CD8-positive, alpha-beta memory T cell (primary cell): Measurements from ENCODE around the gene CYTH2. TPM values are rescaled to one million over a fixed set of nuclear protein-coding genes. Genes with fewer than 3 reads are reported as not detected.

ENCODE experiments used
- CTCF ChIA-PET: fragments of 350-600 bp; sonication (Branson Sonifier 250); formaldehyde crosslinking; loops from one replicate; lab custom pipeline; 2021; ENCODE audit warnings: antibody characterized with exemption; lab: Charles Lee
- POLR2A ChIA-PET: fragments of 350-600 bp; sonication (Branson Sonifier 250); formaldehyde crosslinking; loops from one replicate; lab custom pipeline; 2021; ENCODE audit warnings: antibody characterized with exemption; lab: Charles Lee
- DNase-seq, 5 donors: peaks; one replicate each; pipeline versions ENCODE4 v3.0.0 to v3.0.0-alpha.2; 2020 to 2022; ENCODE audit warnings: mixed read lengths in 1 of 5
- H3K27ac ChIP-seq: one replicate; pipeline ENCODE4 v1.7.0; 2013; ENCODE audit warnings: low read depth, mild to moderate bottlenecking, low read length, moderate library complexity
- H3K27me3 ChIP-seq: 2 replicates; pipeline ENCODE4 v1.7.0; 2013; ENCODE audit warnings: low read length, mild to moderate bottlenecking; ENCODE audit not compliant: insufficient read depth, poor library complexity, severe bottlenecking
- H3K36me3 ChIP-seq: 2 replicates; pipeline ENCODE4 v1.7.0; 2013; ENCODE audit warnings: mild to moderate bottlenecking, low read length, moderate library complexity; ENCODE audit not compliant: insufficient read depth
- H3K4me1 ChIP-seq: 2 replicates; pipeline ENCODE4 v1.7.0; 2013; ENCODE audit warnings: mild to moderate bottlenecking, low read length, moderate library complexity; ENCODE audit not compliant: insufficient read depth
- H3K4me3 ChIP-seq: 2 replicates; pipeline ENCODE4 v1.7.0; 2013; ENCODE audit warnings: mild to moderate bottlenecking, low read length
- H3K9me3 ChIP-seq: 2 replicates; pipeline ENCODE4 v1.7.0; 2013; ENCODE audit warnings: mild to moderate bottlenecking, low read length
- H3K27ac Mint-ChIP-seq, 8 donors: one replicate each; pipeline ENCODE4 v1.8.0; 2020 to 2021; ENCODE audit warnings: mixed read lengths in 8 of 8, mild to moderate bottlenecking in 6 of 8, inconsistent platforms in 3 of 8, moderate library complexity in 3 of 8
- H3K27me3 Mint-ChIP-seq, 2 donors: one replicate each; pipeline ENCODE4 v1.8.0; 2020 to 2021; ENCODE audit warnings: mixed read lengths in 2 of 2, mild to moderate bottlenecking in 1 of 2, moderate library complexity in 1 of 2
- H3K36me3 Mint-ChIP-seq, 3 donors: one replicate each; pipeline ENCODE4 v1.8.0; 2020 to 2021; ENCODE audit warnings: mixed read lengths in 3 of 3, inconsistent platforms in 1 of 3, mild to moderate bottlenecking in 1 of 3
- H3K4me1 Mint-ChIP-seq, 3 donors: one replicate each; pipeline ENCODE4 v1.8.0; 2020 to 2021; ENCODE audit warnings: mixed read lengths in 3 of 3, inconsistent platforms in 1 of 3, mild to moderate bottlenecking in 1 of 3
- H3K4me3 Mint-ChIP-seq, 7 donors: one replicate each; pipeline ENCODE4 v1.8.0; 2020 to 2021; ENCODE audit warnings: mixed read lengths in 7 of 7, mild to moderate bottlenecking in 6 of 7, moderate library complexity in 4 of 7, inconsistent platforms in 2 of 7
- H3K9me3 Mint-ChIP-seq, 5 donors: one replicate each; pipeline ENCODE4 v1.8.0; 2020 to 2022; ENCODE audit warnings: mixed read lengths in 5 of 5, mild to moderate bottlenecking in 3 of 5, moderate library complexity in 2 of 5, inconsistent platforms in 1 of 5
- polyA plus RNA-seq: library from polyadenylated mRNA; unstranded; fragments of 300-500 nt; fragmentation: Illumina TruSeq; gene quantifications from one replicate; pipeline ENCODE4 v1.2.3, GENCODE V29; 2021
- total RNA-seq, 2 experiments: library from RNA; stranded (reverse); gene quantifications; one replicate each; pipeline ENCODE4 v1.2.3, GENCODE V29; 2021

CYTH2 gene
- total and polyA plus RNA-seq, 3 experiments from 2014 or later = 30.7 to 34.8 (median 33.3) TPM

GRCh38 chr19:48509467-48510194, 40.5 kb downstream of the CYTH2 start:
- H3K9me3 Mint-ChIP-seq = no peaks in the 10 kb centered on the region
- H3K27me3 Mint-ChIP-seq = no peaks in the 10 kb centered on the region
- peaks cover 0 to 25% (median 3%) of the 10 kb centered on the region in 3 donors for H3K36me3 Mint-ChIP-seq
- no peaks in the 10 kb centered on the region for H3K9me3 ChIP-seq
- H3K27ac Mint-ChIP-seq = peak overlapping the region in 3 of 8 donors; percentile 12 to 71 (median 54)
- H3K4me3 ChIP-seq = no peak overlapping the region
- H3K4me3 Mint-ChIP-seq = peak overlapping the region in 4 of 7 donors; percentile 15 to 50 (median 23)
- peaks cover 28% of the 10 kb centered on the region for H3K4me1 ChIP-seq
- CTCF ChIA-PET = interaction anchor here (1.0 to 7.2 kb wide), 5 partner anchors 16 to 484 kb away, joined by 3 to 152 read pairs (median 6); partner anchors contain the start of gene RUVBL2
- DNase-seq = no peak
- POLR2A ChIA-PET = no interaction called here
- no peaks in the 10 kb centered on the region for H3K27me3 ChIP-seq
- H3K36me3 ChIP-seq = no peaks in the 10 kb centered on the region
- no peak overlapping the region for H3K27ac ChIP-seq
- H3K4me1 Mint-ChIP-seq = peaks cover 13 to 16% (median 15%) of the 10 kb centered on the region in 3 donors

GRCh38 chr19:48510421-48511268, 41.5 kb downstream of the CYTH2 start:
- H3K4me3 ChIP-seq = peak overlapping the region; percentile 76

GRCh38 chr19:48511321-48511731, 42.2 kb downstream of the CYTH2 start:
- H3K9me3 ChIP-seq = no peaks in the 10 kb centered on the region
- ChIA-PET CTCF (interaction anchor here (1.0 kb wide), 1 partner anchor 22 kb away, joined by 4 read pairs; no protein-coding TSS in a partner anchor), POLR2A (interaction anchor here (0.6 to 0.9 kb wide), 2 partner anchors 96 to 126 kb away, joined by 3 read pairs; partner anchors contain the start of gene DBP)
- peaks cover 28% of the 10 kb centered on the region for H3K4me1 ChIP-seq
- Mint-ChIP-seq H3K27ac (peak overlapping the region in 2 of 8 donors; percentile 14 to 76), H3K36me3 (peaks cover 0 to 22% (median 3%) of the 10 kb centered on the region in 3 donors), H3K9me3 (no peaks in the 10 kb centered on the region), H3K4me1 (peaks cover 13 to 16% (median 15%) of the 10 kb centered on the region in 3 donors), H3K27me3 (no peaks in the 10 kb centered on the region), H3K4me3 (peak overlapping the region in 6 of 7 donors; percentile 54 to 90 (median 86))
- no peaks in the 10 kb centered on the region for H3K27me3 ChIP-seq
- DNase-seq = peak in 1 of 5 donors; percentile 63
- H3K36me3 ChIP-seq = no peaks in the 10 kb centered on the region
- no peak overlapping the region for H3K4me3 ChIP-seq
- no peak overlapping the region for H3K27ac ChIP-seq

More at GRCh38 chr19:48510421-48511268, 41.5 kb downstream of the CYTH2 start:
- Histone ChIP-seq H3K4me1 (peaks cover 28% of the 10 kb centered on the region), H3K27ac (no peak overlapping the region), H3K36me3 (no peaks in the 10 kb centered on the region), H3K27me3 (no peaks in the 10 kb centered on the region), H3K9me3 (no peaks in the 10 kb centered on the region)
- peaks cover 0 to 25% (median 3%) of the 10 kb centered on the region in 3 donors for H3K36me3 Mint-ChIP-seq
- peak overlapping the region in 6 of 7 donors; percentile 82 to 92 (median 88) for H3K4me3 Mint-ChIP-seq
- no peaks in the 10 kb centered on the region for H3K27me3 Mint-ChIP-seq
- ChIA-PET POLR2A (interaction anchor here (0.6 to 0.9 kb wide), 2 partner anchors 96 to 127 kb away, joined by 3 read pairs; partner anchors contain the start of gene DBP), CTCF (interaction anchor here (1.0 kb wide), 1 partner anchor 21 kb away, joined by 4 read pairs; no protein-coding TSS in a partner anchor)
- peak; percentile 63 to 86 (median 68) for DNase-seq
- no peaks in the 10 kb centered on the region for H3K9me3 Mint-ChIP-seq
- peaks cover 13 to 16% (median 15%) of the 10 kb centered on the region in 3 donors for H3K4me1 Mint-ChIP-seq
- peak overlapping the region; percentile 14 to 90 (median 80) for H3K27ac Mint-ChIP-seq

- Histone ChIP-seq H3K9me3 (no peaks in the 10 kb centered on the region), H3K27ac (peak within 1 kb of the TSS; percentile 28), H3K4me3 (peak within 1 kb of the TSS; percentile 76), H3K36me3 (no peaks in the 10 kb centered on the region), H3K4me1 (peaks cover 28% of the 10 kb centered on the region), H3K27me3 (no peaks in the 10 kb centered on the region)
- peak within 1 kb of the TSS; percentile 14 to 91 (median 86) for H3K27ac Mint-ChIP-seq
- H3K9me3 Mint-ChIP-seq = no peaks in the 10 kb centered on the region
- peak within 1 kb of the TSS in 6 of 7 donors; percentile 82 to 92 (median 88) for H3K4me3 Mint-ChIP-seq
- ChIA-PET POLR2A (no interaction called here), CTCF (interaction anchor here (1.1 kb wide), 1 partner anchor 17 kb away, joined by 3 read pairs; no protein-coding TSS in a partner anchor)
- peaks cover 0 to 21% (median 3%) of the 10 kb centered on the region in 3 donors for H3K36me3 Mint-ChIP-seq
- peak; percentile 76 to 94 (median 83) for DNase-seq
- H3K27me3 Mint-ChIP-seq = no peaks in the 10 kb centered on the region
- peaks cover 13 to 16% (median 15%) of the 10 kb centered on the region in 3 donors for H3K4me1 Mint-ChIP-seq
Measured at GRCh38 chr19:48511800-48512503, 42.8 kb downstream of the CYTH2 start, which contains the start of gene LMTK3. Gene LMTK3 (minus strand): TSS chr19:48511835. CDS start chr19:48511576, 259 bp downstream.

GRCh38 chr19:48512504-48513288, 43.5 kb downstream of the CYTH2 start:
- Mint-ChIP-seq H3K9me3 (no peaks in the 10 kb centered on the region), H3K27me3 (no peaks in the 10 kb centered on the region), H3K4me3 (no peak overlapping the region), H3K36me3 (peaks cover 0 to 15% (median under 1%) of the 10 kb centered on the region in 3 donors), H3K4me1 (peaks cover 13 to 16% (median 15%) of the 10 kb centered on the region in 3 donors), H3K27ac (no peak overlapping the region)
- peak overlapping the region; percentile 28 for H3K27ac ChIP-seq
- peaks cover 28% of the 10 kb centered on the region for H3K4me1 ChIP-seq
- H3K36me3 ChIP-seq = no peaks in the 10 kb centered on the region
- ChIA-PET POLR2A (no interaction called here), CTCF (interaction anchor here (0.6 to 2.0 kb wide), 3 partner anchors 18 to 72 kb away, joined by 3 to 7 read pairs (median 3); no protein-coding TSS in a partner anchor)
- H3K9me3 ChIP-seq = no peaks in the 10 kb centered on the region
- peak overlapping the region; percentile 89 for H3K4me3 ChIP-seq
- no peaks in the 10 kb centered on the region for H3K27me3 ChIP-seq
- peak in 2 of 5 donors; percentile 22 to 35 for DNase-seq

- Mint-ChIP-seq H3K27me3 (no peaks in the 10 kb centered on the region), H3K4me3 (no peak overlapping the region), H3K36me3 (peaks cover 0 to 7% (median 0%) of the 10 kb centered on the region in 3 donors), H3K4me1 (peaks cover 13 to 16% (median 15%) of the 10 kb centered on the region in 3 donors), H3K9me3 (no peaks in the 10 kb centered on the region), H3K27ac (peak overlapping the region in 6 of 8 donors; percentile 70 to 92 (median 90))
- peaks cover 28% of the 10 kb centered on the region for H3K4me1 ChIP-seq
- peak overlapping the region; percentile 59 for H3K27ac ChIP-seq
- DNase-seq = peak; percentile 58 to 85 (median 65)
- no peaks in the 10 kb centered on the region for H3K9me3 ChIP-seq
- ChIA-PET POLR2A (interaction anchor here (0.6 to 1.2 kb wide), 4 partner anchors 20 to 754 kb away, joined by 3 to 5 read pairs (median 3); partner anchors contain the start of gene RPL18), CTCF (interaction anchor here (2.0 kb wide), 1 partner anchor 71 kb away, joined by 7 read pairs; no protein-coding TSS in a partner anchor)
- H3K36me3 ChIP-seq = no peaks in the 10 kb centered on the region
- peak overlapping the region; percentile 89 for H3K4me3 ChIP-seq
- no peaks in the 10 kb centered on the region for H3K27me3 ChIP-seq
Measured at GRCh38 chr19:48513289-48514122, 44.3 kb downstream of the CYTH2 start.
